ENCODE data around the gene ASB18. TPM values are rescaled to one million over a fixed set of nuclear protein-coding genes. Genes with fewer than 3 reads are reported as not detected.

The ASB18 gene
- total and polyA plus RNA-seq, 2 donors (not counting 3 experiments of a cell fraction or from before 2014, with no cell fraction given), result not detected

GRCh38 chr2:236257136-236257535 is 7.1 kb downstream of the ASB18 start:
- no peak overlapping the region for H3K27ac ChIP-seq (ENCODE audit: insufficient read depth, low read depth, low read length)
- POLR2A ChIA-PET, result no interaction called here
- H3K9me3 ChIP-seq (replicated peaks; ENCODE audit: control insufficient read depth, insufficient read depth, low read length), result no peaks in the 10 kb centered on the region
- H2AFZ ChIP-seq (ENCODE audit: low read depth, low read length), result no peak overlapping the region
- no peaks in the 10 kb centered on the region for H3K36me3 ChIP-seq (ENCODE audit: control insufficient read depth in 2 of 2, extremely low read depth in 1 of 2, insufficient read depth in 2 of 2, low read length in 2 of 2)
- H3K9ac ChIP-seq (replicated peaks; ENCODE audit: extremely low read depth, insufficient read depth, low read length), result no peak overlapping the region
- no peak overlapping the region for H3K4me3 ChIP-seq (replicated peaks in 1 of 3; ENCODE audit: insufficient read depth in 1 of 3, low read depth in 1 of 3, low read length in 3 of 3)
- no TSS peak for BruUV-seq (replicated peaks)
- no peaks in the 10 kb centered on the region for H3K27me3 ChIP-seq (ENCODE audit: control insufficient read depth in 2 of 2, insufficient read depth in 2 of 2, low read length in 2 of 2)
- H3K4me2 ChIP-seq (ENCODE audit: insufficient read depth, low read length), result no peak overlapping the region
- dilution Hi-C loops (cut with MboI; ENCODE audit: extremely low pct_ligation_motif_present, low sequenced_read_pairs), result no loop called here
- H3K9me1 ChIP-seq (replicated peaks; ENCODE audit: control insufficient read depth, extremely low read depth, insufficient read depth, low read length), result no peaks in the 10 kb centered on the region
- DNase-seq (ENCODE audit: low read depth, low spot score) (no peak), FAIRE-seq (no peak)
- CTCF ChIA-PET, result no interaction called here
- intact Hi-C loops (cut with micrococcal nuclease), result loop anchor here (5.0 kb wide), 1 partner anchor 1365 kb away; no protein-coding TSS in a partner anchor
- no peaks in the 10 kb centered on the region for H3K79me2 ChIP-seq (ENCODE audit: control insufficient read depth, insufficient read depth, low read length)
- no peaks in the 10 kb centered on the region for H4K20me1 ChIP-seq (replicated peaks; ENCODE audit: control insufficient read depth, extremely low read depth, insufficient read depth, low read length)
- no peak for TF ChIP-seq FOS (IDR thresholded peaks at IDR 0.05; ENCODE audit: borderline replicate concordance, insufficient read depth, low read length)
- TF ChIP-seq POLR2AphosphoS5 (IDR thresholded peaks at IDR 0.05; ENCODE audit: insufficient read depth, low read depth, low read length), result no peak
- no peak for TF ChIP-seq MAX (IDR thresholded peaks at IDR 0.05; ENCODE audit: insufficient read depth, insufficient read length)
- TF ChIP-seq CTCF (IDR thresholded peaks at IDR 0.05; ENCODE audit: extremely low read depth in 1 of 2, insufficient read depth in 1 of 2, low read depth in 1 of 2, low read length in 2 of 2), result no peak
- TF ChIP-seq MYC (IDR thresholded peaks at IDR 0.05; ENCODE audit: low read depth, low read length), result no peak
- no peak for TF ChIP-seq EZH2 (IDR thresholded peaks at IDR 0.05; ENCODE audit: borderline replicate concordance, low read depth, low read length, severe bottlenecking)
- no peak for TF ChIP-seq JUN (IDR thresholded peaks at IDR 0.05; ENCODE audit: borderline replicate concordance, insufficient read depth, insufficient read length, low read depth)
- no peak for TF ChIP-seq GATA2 (IDR thresholded peaks at IDR 0.05; ENCODE audit: insufficient read depth, insufficient read length, low read depth, low read length)
- H3K4me1 ChIP-seq (ENCODE audit: control insufficient read depth, extremely low read depth, insufficient read depth, low read length), result no peaks in the 10 kb centered on the region

All from endothelial cell of umbilical vein (primary cell).